Measurements from ENCODE around the gene PADI6. TPM values are rescaled to one million over a fixed set of nuclear protein-coding genes. Genes with fewer than 3 reads are reported as not detected.
A peak's percentile ranks its signal among the peaks of the same experiment; 100 is the strongest.
"Not testable (repeated sequence)": the region's sequence is repeated elsewhere in the genome, so short reads cannot be mapped to it uniquely, and the experiment has no call there.

Gene PADI6
- not detected in 2 replicates for total RNA-seq

DNA sequence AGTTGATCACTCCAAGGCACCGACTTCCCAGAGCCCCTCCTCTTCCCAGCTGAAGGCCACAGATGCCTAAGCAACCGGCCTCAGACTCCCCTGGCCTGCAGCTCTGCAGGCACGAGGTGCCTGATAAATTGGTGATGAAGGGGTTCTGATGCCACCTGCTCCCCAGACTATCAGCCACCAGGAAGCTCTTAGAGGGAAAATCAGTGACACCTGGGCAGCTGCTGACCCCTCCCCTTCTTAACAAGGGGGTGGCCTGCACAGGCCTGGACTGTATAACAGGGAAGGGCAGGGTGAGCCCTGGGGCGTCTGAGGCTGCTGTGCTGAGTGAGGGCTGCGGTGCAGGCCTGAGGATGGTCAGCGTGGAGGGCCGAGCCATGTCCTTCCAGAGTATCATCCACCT lies at the start of gene PADI6:
PADI6 (plus strand) TSS at position 301 of the 400 bp plus-strand sequence; CDS start at position 351, 50 bp downstream.
- intact Hi-C loops (cut with micrococcal nuclease): no loop called here
- no peak for DNase-seq (ENCODE audit: low spot score)
- Mint-ChIP-seq H3K36me3 (ENCODE audit: low read depth) (no peaks in the 10 kb centered on the region), H3K27me3 (ENCODE audit: insufficient read depth) (no peaks in the 10 kb centered on the region), H3K27ac (no peak within 1 kb of the TSS), H3K9me3 (no peaks in the 10 kb centered on the region), H3K4me1 (ENCODE audit: low read depth) (no peaks in the 10 kb centered on the region), H3K4me3 (no peak within 1 kb of the TSS)

- no peak for DNase-seq (ENCODE audit: low spot score)
- Mint-ChIP-seq H3K27ac (no peak overlapping the region), H3K36me3 (ENCODE audit: low read depth) (no peaks in the 10 kb centered on the region), H3K27me3 (ENCODE audit: insufficient read depth) (peaks cover 2% of the 10 kb centered on the region), H3K4me3 (no peak overlapping the region), H3K9me3 (no peaks in the 10 kb centered on the region), H3K4me1 (ENCODE audit: low read depth) (no peaks in the 10 kb centered on the region)
- intact Hi-C loops (cut with micrococcal nuclease): no loop called here
These were observed 43.1 kb upstream of the PADI6 start for GRCh38 chr1:17328855-17329254.

DNA sequence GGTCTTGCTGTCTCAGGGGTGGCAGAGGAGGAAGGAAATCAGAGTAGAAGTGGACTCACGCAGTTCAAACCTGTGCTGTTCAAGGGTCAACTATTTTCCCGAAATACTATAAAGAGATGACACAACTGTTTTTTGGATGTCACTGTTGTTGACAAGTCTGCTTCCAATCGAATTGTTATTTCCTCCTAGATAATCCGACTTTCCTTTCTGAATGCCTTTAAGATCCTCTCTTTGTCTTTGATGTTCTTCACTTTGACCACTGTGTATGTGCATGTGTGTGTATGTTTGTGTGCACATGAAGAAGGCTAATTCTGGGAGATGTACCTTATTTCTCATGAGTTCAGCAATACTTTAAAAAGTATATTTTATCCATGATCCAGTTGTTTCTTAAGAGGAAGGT lies 42.4 kb upstream of the PADI6 start:
- H3K36me3 Mint-ChIP-seq (ENCODE audit: low read depth): no peaks in the 10 kb centered on the region
- no peak for DNase-seq (ENCODE audit: low spot score)
- H3K27me3 Mint-ChIP-seq (ENCODE audit: insufficient read depth): peaks cover 2% of the 10 kb centered on the region
- no peaks in the 10 kb centered on the region for H3K9me3 Mint-ChIP-seq
- intact Hi-C loops (cut with micrococcal nuclease): no loop called here
- H3K27ac Mint-ChIP-seq: no peak overlapping the region
- H3K4me1 Mint-ChIP-seq (ENCODE audit: low read depth): no peaks in the 10 kb centered on the region
- H3K4me3 Mint-ChIP-seq: no peak overlapping the region

DNA sequence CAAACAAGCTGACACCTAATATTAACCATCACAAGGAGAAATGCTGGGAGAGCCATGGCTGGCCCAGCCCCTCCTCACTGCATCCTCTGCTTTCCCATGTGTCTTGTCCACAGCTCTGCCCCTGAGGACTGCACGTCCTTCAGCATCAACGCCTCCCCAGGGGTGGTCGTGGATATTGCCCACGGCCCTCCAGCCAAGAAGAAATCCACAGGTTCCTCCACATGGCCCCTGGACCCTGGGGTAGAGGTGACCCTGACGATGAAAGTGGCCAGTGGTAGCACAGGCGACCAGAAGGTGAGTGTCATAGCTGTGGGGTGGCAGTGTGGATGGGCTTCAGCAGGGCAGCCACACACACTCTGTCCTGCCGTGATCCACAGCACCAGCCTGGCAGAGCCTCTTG lies 41.1 kb upstream of the PADI6 start:
- H3K27ac Mint-ChIP-seq: no peak overlapping the region
- H3K27me3 Mint-ChIP-seq (ENCODE audit: insufficient read depth): peaks cover 2% of the 10 kb centered on the region
- H3K9me3 Mint-ChIP-seq: no peaks in the 10 kb centered on the region
- H3K36me3 Mint-ChIP-seq (ENCODE audit: low read depth): no peaks in the 10 kb centered on the region
- H3K4me3 Mint-ChIP-seq: no peak overlapping the region
- intact Hi-C loops (cut with micrococcal nuclease): no loop called here
- no peak for DNase-seq (ENCODE audit: low spot score)
- no peaks in the 10 kb centered on the region for H3K4me1 Mint-ChIP-seq (ENCODE audit: low read depth)

DNA sequence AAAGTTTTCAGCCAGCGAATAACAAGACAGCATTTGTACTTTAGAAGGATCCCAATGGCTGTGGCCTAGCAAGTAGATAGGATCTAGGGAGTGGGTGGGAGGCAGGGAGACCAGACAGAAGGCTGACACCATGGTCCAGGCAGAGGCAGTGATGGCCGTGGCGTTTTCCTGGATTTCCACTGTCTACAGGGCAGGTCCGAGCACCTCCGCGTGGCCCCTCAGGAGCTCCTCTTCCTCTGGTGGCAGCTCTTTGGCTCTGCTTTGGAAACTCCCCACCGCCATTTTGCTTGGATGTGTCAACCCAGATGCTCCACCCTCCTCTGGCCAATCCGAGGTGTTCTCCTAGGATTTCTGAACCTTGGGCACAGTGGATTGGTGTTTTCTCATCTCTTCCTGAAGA lies 38.9 kb upstream of the PADI6 start:
- Mint-ChIP-seq H3K27ac (no peak overlapping the region), H3K9me3 (no peaks in the 10 kb centered on the region), H3K27me3 (ENCODE audit: insufficient read depth) (peaks cover 6% of the 10 kb centered on the region), H3K36me3 (ENCODE audit: low read depth) (no peaks in the 10 kb centered on the region), H3K4me1 (ENCODE audit: low read depth) (peaks cover 5% of the 10 kb centered on the region), H3K4me3 (no peak overlapping the region)
- no peak for DNase-seq (ENCODE audit: low spot score)
- intact Hi-C loops (cut with micrococcal nuclease): no loop called here

DNA sequence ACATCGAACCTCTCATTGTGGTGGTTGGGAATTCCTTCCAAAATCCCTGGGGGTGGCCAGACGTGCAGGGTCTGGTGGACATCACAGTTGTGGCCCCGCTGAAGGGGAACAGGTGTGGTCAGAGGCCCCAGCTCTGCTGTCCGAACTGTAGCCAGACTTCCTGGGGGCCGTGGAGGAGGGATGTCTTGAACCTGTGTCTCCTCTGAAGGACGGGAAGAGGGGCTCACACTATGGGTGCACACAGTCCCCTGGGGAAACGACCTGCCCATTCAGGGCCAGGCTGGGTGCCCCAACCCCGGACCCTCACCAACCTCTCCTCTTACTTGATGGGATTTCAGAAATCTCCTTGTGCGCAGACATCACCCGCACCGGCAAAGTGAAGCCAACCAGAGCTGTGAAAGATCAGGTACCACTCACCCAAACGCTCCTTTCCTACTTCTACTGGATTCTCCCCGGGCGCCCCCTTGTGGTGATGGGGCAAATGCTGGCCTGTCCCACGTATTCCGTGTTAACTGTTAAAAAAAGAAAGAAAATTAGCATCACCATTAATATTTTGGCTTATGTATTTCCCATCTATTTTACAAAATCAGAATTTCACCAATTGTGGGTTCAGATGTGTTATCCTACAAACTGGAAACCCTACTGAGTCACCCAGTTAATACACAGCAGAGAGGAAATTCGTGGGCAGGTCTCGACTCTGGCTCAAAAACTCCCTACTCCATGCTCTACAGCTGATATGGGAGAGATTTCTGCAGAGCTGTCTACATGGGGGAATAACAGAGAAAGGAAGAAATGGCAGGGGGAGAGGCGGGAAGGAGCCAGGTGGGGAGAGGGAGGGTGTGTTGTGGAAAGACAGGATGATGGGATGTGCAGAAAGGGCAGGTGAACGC lies 35.9 kb upstream of the PADI6 start:
- no peak overlapping the region for H3K4me3 Mint-ChIP-seq
- no peaks in the 10 kb centered on the region for H3K9me3 Mint-ChIP-seq
- H3K27me3 Mint-ChIP-seq (ENCODE audit: insufficient read depth): peaks cover 6% of the 10 kb centered on the region
- H3K27ac Mint-ChIP-seq: no peak overlapping the region
- peak; percentile 22 for DNase-seq (ENCODE audit: low spot score)
- H3K36me3 Mint-ChIP-seq (ENCODE audit: low read depth): no peaks in the 10 kb centered on the region
- peaks cover 5% of the 10 kb centered on the region for H3K4me1 Mint-ChIP-seq (ENCODE audit: low read depth)
- intact Hi-C loops (cut with micrococcal nuclease): loop anchor here (5.0 kb wide), 1 partner anchor 209 kb away; no protein-coding TSS in a partner anchor

GRCh38 chr1:17338706-17339493 lies 33.1 kb upstream of the PADI6 start:
- Mint-ChIP-seq H3K4me3 (no peak overlapping the region), H3K36me3 (ENCODE audit: low read depth) (no peaks in the 10 kb centered on the region), H3K9me3 (no peaks in the 10 kb centered on the region), H3K4me1 (ENCODE audit: low read depth) (peaks cover 5% of the 10 kb centered on the region), H3K27me3 (ENCODE audit: insufficient read depth) (peaks cover 4% of the 10 kb centered on the region), H3K27ac (no peak overlapping the region)
- DNase-seq (ENCODE audit: low spot score): no peak
- intact Hi-C loops (cut with micrococcal nuclease): loop anchor here (5.0 kb wide), 1 partner anchor 212 kb away; no protein-coding TSS in a partner anchor

DNA sequence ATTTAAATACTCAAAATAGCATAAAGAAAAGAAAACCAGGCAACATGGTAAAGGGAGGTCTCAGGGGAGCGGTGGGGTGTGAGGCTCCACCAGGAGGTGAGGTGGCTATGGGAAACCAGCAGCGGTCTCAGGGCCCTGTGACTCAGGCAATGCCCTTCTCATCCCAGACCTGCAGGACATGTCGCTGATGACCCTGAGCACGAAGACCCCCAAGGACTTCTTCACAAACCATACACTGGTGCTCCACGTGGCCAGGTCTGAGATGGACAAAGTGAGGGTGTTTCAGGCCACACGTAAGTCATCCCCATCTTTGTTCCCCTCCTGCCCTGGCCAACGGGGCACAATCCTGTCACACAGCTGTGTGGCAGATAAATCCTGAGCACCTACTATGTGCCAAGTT lies 32.5 kb upstream of the PADI6 start:
- no peak overlapping the region for H3K4me3 Mint-ChIP-seq
- no peaks in the 10 kb centered on the region for H3K9me3 Mint-ChIP-seq
- no peak for DNase-seq (ENCODE audit: low spot score)
- H3K36me3 Mint-ChIP-seq (ENCODE audit: low read depth): no peaks in the 10 kb centered on the region
- peaks cover 5% of the 10 kb centered on the region for H3K4me1 Mint-ChIP-seq (ENCODE audit: low read depth)
- H3K27me3 Mint-ChIP-seq (ENCODE audit: insufficient read depth): peaks cover 4% of the 10 kb centered on the region
- H3K27ac Mint-ChIP-seq: no peak overlapping the region
- intact Hi-C loops (cut with micrococcal nuclease): loop anchor here (5.0 kb wide), 1 partner anchor 212 kb away; no protein-coding TSS in a partner anchor

GRCh38 chr1:17340358-17340757 lies 31.6 kb upstream of the PADI6 start:
- no peak overlapping the region for H3K4me3 Mint-ChIP-seq
- peaks cover 4% of the 10 kb centered on the region for H3K27me3 Mint-ChIP-seq (ENCODE audit: insufficient read depth)
- H3K9me3 Mint-ChIP-seq: no peaks in the 10 kb centered on the region
- H3K4me1 Mint-ChIP-seq (ENCODE audit: low read depth): peaks cover 5% of the 10 kb centered on the region
- no peak overlapping the region for H3K27ac Mint-ChIP-seq
- DNase-seq (ENCODE audit: low spot score): no peak
- intact Hi-C loops (cut with micrococcal nuclease): no loop called here
- H3K36me3 Mint-ChIP-seq (ENCODE audit: low read depth): no peaks in the 10 kb centered on the region

DNA sequence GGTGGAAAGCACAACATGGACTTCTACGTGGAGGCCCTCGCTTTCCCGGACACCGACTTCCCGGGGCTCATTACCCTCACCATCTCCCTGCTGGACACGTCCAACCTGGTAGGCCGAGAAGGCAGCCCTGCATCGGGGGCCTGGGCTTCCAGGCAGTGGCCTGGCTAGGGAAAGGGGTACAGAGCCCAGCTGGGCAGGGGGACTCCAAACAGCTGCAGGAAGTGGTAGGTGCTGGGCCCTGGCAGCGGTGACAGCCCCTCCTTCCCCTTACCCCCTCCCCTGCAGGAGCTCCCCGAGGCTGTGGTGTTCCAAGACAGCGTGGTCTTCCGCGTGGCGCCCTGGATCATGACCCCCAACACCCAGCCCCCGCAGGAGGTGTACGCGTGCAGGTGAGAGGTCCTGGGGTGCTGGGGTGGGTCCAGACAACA lies 30.0 kb upstream of the PADI6 start:
- H3K27ac Mint-ChIP-seq: no peak overlapping the region
- H3K27me3 Mint-ChIP-seq (ENCODE audit: insufficient read depth): no peaks in the 10 kb centered on the region
- intact Hi-C loops (cut with micrococcal nuclease): no loop called here
- no peaks in the 10 kb centered on the region for H3K9me3 Mint-ChIP-seq
- H3K36me3 Mint-ChIP-seq (ENCODE audit: low read depth): no peaks in the 10 kb centered on the region
- H3K4me3 Mint-ChIP-seq: no peak overlapping the region
- DNase-seq (ENCODE audit: low spot score): no peak
- H3K4me1 Mint-ChIP-seq (ENCODE audit: low read depth): no peaks in the 10 kb centered on the region

- H3K27me3 Mint-ChIP-seq (ENCODE audit: insufficient read depth); H3K36me3 Mint-ChIP-seq (ENCODE audit: low read depth); H3K4me1 Mint-ChIP-seq (ENCODE audit: low read depth); H3K4me3 Mint-ChIP-seq; DNase-seq (ENCODE audit: low spot score); H3K9me3 Mint-ChIP-seq; H3K27ac Mint-ChIP-seq; intact Hi-C loops (cut with micrococcal nuclease): not testable (repeated sequence)
These were observed 26.5 kb upstream of the PADI6 start for GRCh38 chr1:17345506-17345905.

DNA sequence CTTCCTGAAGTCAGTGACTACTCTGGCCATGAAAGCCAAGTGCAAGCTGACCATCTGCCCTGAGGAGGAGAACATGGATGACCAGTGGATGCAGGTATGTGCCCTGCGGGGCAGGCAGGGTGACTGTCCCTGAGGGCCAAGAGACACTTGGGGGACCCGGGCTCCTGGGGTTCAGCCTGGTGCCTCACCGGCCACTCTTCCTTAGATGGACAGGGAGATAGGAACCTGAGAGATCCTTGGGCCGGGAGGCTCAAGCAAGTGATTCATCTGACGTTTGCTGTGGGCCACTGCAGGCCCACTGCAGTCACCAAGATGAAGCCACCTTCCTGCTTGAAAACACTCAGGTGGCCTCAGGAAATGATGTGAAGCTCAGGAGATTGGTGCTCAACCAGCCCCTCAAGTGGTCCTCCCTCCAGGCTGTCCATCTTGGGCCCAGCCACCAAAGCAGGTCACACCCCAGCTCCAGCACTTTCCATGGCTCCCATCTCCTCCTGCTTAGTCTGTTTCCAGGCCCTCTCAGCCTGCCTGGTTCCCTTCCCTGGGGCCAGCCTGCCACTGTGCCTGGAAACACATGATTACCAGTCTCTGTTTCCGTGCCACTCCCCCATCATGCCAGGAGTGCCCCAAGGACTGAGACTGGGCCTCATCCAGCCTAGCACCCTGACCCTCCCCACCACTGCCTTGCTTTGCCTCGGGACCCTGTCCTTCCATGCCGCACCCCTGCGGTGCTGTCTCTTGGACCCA lies 25.8 kb upstream of the PADI6 start:
- intact Hi-C loops (cut with micrococcal nuclease): no loop called here

More for the DNA sequence above, 25.8 kb upstream of the PADI6 start:
- H3K4me3 Mint-ChIP-seq: no peak overlapping the region
- no peaks in the 10 kb centered on the region for H3K9me3 Mint-ChIP-seq
- no peak overlapping the region for H3K27ac Mint-ChIP-seq
- H3K36me3 Mint-ChIP-seq (ENCODE audit: low read depth): no peaks in the 10 kb centered on the region
- H3K4me1 Mint-ChIP-seq (ENCODE audit: low read depth): peaks cover 7% of the 10 kb centered on the region
- H3K27me3 Mint-ChIP-seq (ENCODE audit: insufficient read depth): no peaks in the 10 kb centered on the region
- DNase-seq (ENCODE audit: low spot score): no peak
